K562 (cell line): ENCODE data around the gene TTC39B. TPM values are rescaled to one million over a fixed set of nuclear protein-coding genes. Genes with fewer than 3 reads are reported as not detected.

Experiments used
- ATAC-seq: fragments of 200-7000 bp; cut with Tn5 transposase; 3 replicates; pipeline ENCODE4 v1.9.1; 2020; ENCODE audit warnings: moderate library complexity
- BruUV-seq: library from RNA; stranded (reverse); fragments of 400-500 nt; replicated peaks from 2 replicates; lab custom pipeline; 2021; lab: Mats Ljungman, UMichigan
- CTCF ChIA-PET: fragments of 300-600 bp; formaldehyde crosslinking; extraction: SDS; loops from one replicate; lab custom pipeline; 2021; ENCODE audit warnings: low intra/inter-chr PET ratio; lab: Yijun Ruan, JAX
- POLR2A ChIA-PET: fragments of 300-600, 350-650 bp; sonication (Branson Sonifier 250); formaldehyde crosslinking; extraction: SDS; loops from one replicate; lab custom pipeline; 2021; ENCODE audit warnings: antibody characterized with exemption, inconsistent platforms; lab: Yijun Ruan, JAX
- DNase-seq, 4 experiments: peaks; one replicate each; pipeline versions ENCODE4 v3.0.0 to v3.0.0-alpha.2; 2011 to 2018; ENCODE audit warnings: low spot score in 3 of 4, mixed read lengths in 3 of 4; ENCODE audit errors: extremely low read depth in 1 of 4
- FAIRE-seq: peaks from 2 replicates; lab custom pipeline; 2011; peaks lifted over from hg19 to GRCh38; lab: Jason Lieb, UNC
- H2AFZ ChIP-seq: 2 replicates; pipeline ENCODE4 v1.6.0; 2011; ENCODE audit warnings: low read depth, low read length, control low read depth, inconsistent platforms
- H3K27ac ChIP-seq: fragments of 200-600 bp; 3 replicates; pipeline ENCODE4 v1.8.0; 2011; ENCODE audit warnings: low read depth, mild to moderate bottlenecking, control low read depth, inconsistent platforms, low read length, moderate library complexity, mixed read lengths; ENCODE audit errors: extremely low read depth
- H3K27me3 ChIP-seq, 2 experiments: fragments of 300-600 bp in 1 of 2; 2 replicates in 1 of 2; 3 replicates in 1 of 2; pipeline versions ENCODE4 v1.6.0 to v1.8.0; 2011; ENCODE audit warnings: inconsistent platforms in 2 of 2, low read length in 2 of 2, mild to moderate bottlenecking in 1 of 2, mixed read lengths in 1 of 2, moderate library complexity in 1 of 2; ENCODE audit not compliant: control insufficient read depth in 2 of 2, insufficient read depth in 2 of 2
- H3K36me3 ChIP-seq: fragments of 300-600 bp; 3 replicates; pipeline ENCODE4 v1.8.0; 2011; ENCODE audit warnings: mild to moderate bottlenecking, low read length, inconsistent platforms; ENCODE audit not compliant: control insufficient read depth, insufficient read depth
- H3K4me1 ChIP-seq, 2 experiments: fragments of 200-600 bp in 1 of 2; replicated peaks in 1 of 2; 2 replicates in 1 of 2; 3 replicates in 1 of 2; pipeline versions ENCODE4 v1.5.1 to v1.8.0; 2011; ENCODE audit warnings: inconsistent platforms in 2 of 2, low read length in 2 of 2, mild to moderate bottlenecking in 1 of 2, mixed read lengths in 1 of 2, moderate library complexity in 1 of 2; ENCODE audit not compliant: control insufficient read depth in 2 of 2, insufficient read depth in 2 of 2
- H3K4me2 ChIP-seq: 2 replicates; pipeline ENCODE4 v1.6.1; 2011; ENCODE audit warnings: low read length, control low read depth, inconsistent platforms, mixed read lengths; ENCODE audit not compliant: insufficient read depth
- H3K4me3 ChIP-seq: fragments of 200-600 bp; sonication (generic), shearing (Covaris generic); 2 replicates; pipeline ENCODE4 v1.5.1; 2016; ENCODE audit warnings: control low read depth, inconsistent platforms
- H3K79me2 ChIP-seq: fragments of 200-600 bp; 3 replicates; pipeline ENCODE4 v1.8.0; 2011; ENCODE audit warnings: low read length, inconsistent platforms; ENCODE audit not compliant: control insufficient read depth, insufficient read depth
- H3K9ac ChIP-seq, 2 experiments: 2 replicates each; pipeline versions ENCODE4 v1.6.0 to v1.6.1; 2011; ENCODE audit warnings: low read depth in 2 of 2, low read length in 2 of 2, control low read depth in 1 of 2, inconsistent platforms in 1 of 2, mild to moderate bottlenecking in 1 of 2, mixed read lengths in 1 of 2; ENCODE audit not compliant: insufficient read depth in 1 of 2
- H3K9me1 ChIP-seq: one replicate; pipeline ENCODE4 v1.6.0; 2011; ENCODE audit warnings: inconsistent platforms, mild to moderate bottlenecking, low read length, moderate library complexity; ENCODE audit not compliant: control insufficient read depth, insufficient read depth
- H3K9me3 ChIP-seq: replicated peaks from 2 replicates; pipeline ENCODE4 v1.5.1; 2011; ENCODE audit warnings: low read depth, low read length, inconsistent platforms; ENCODE audit not compliant: control insufficient read depth, insufficient read depth
- H4K20me1 ChIP-seq: replicated peaks from 2 replicates; pipeline ENCODE4 v1.6.1; 2011; ENCODE audit warnings: low read length, inconsistent platforms, mixed read lengths; ENCODE audit not compliant: control insufficient read depth, insufficient read depth
- PTBP1 ChIP-seq: fragments of 200-400 bp; formaldehyde crosslinking; IDR thresholded peaks from 2 replicates; pipeline ENCODE4 v1.6.1; 2017; ENCODE audit warnings: low read depth, low read length
- TCF7L2 ChIP-seq: fragments of 150-350 bp; IDR thresholded peaks from 2 replicates; pipeline ENCODE4 v1.6.1; 2016; ENCODE audit warnings: low read depth, mild to moderate bottlenecking, low read length, moderate library complexity
- ZNF780A ChIP-seq: fragments of 250-450 bp; sonication (Bioruptor Pico); IDR thresholded peaks from 2 replicates; pipeline ENCODE4 v1.5.0; 2021; ENCODE audit warnings: mild to moderate bottlenecking
- WGBS: fragments of 100-300 bp; shearing (Covaris generic); methylation state at CpG from one replicate; pipeline ENCODE4 v1.1.6; 2016; ENCODE audit warnings: low coverage, mixed read lengths; ENCODE audit not compliant: insufficient coverage; ENCODE audit errors: missing lambda C conversion rate; 5-methylcytosine and 5-hydroxymethylcytosine counted together
- in situ Hi-C: fragments of 300-500 bp; cut with MboI; formaldehyde crosslinking; loops from 4 replicates; pipeline ENCODE4 v1.15.0; 2018; ENCODE audit warnings: inconsistent platforms, mixed read lengths
- intact Hi-C: fragments of 100-400 bp; cut with micrococcal nuclease; formaldehyde crosslinking; loops from 2 replicates; pipeline ENCODE4 v1.14.2; 2022
- polyA plus RNA-seq, 8 experiments: library from polyadenylated mRNA; depleted of rRNA in 4 of 8; stranded (reverse) in 5 of 8; unstranded in 3 of 8; fragments of >200 nt; fragmentation: Nextera tagmentation in 2 of 8; fragmentation: Illumina TruSeq in 1 of 8; extraction: Ambion mirVana in 2 of 8; extraction: Trizol in 1 of 8; gene quantifications; 2 replicates each; pipeline versions ENCODE4 v1.2.1 to v1.2.3, GENCODE V29; 2011 to 2014; ENCODE audit warnings: inconsistent platforms in 1 of 8, missing spikeins in 1 of 8
- total RNA-seq, 7 experiments: library from RNA; depleted of rRNA in 6 of 7; stranded (reverse); fragments of >200 nt in 6 of 7; fragmentation: Illumina TruSeq in 2 of 7; extraction: Trizol in 2 of 7; gene quantifications; 2 replicates each; pipeline versions ENCODE4 v1.2.1 to v1.2.3, GENCODE V29; 2011 to 2021; ENCODE audit warnings: low replicate concordance in 1 of 7
- TF ChIP-seq, protein P1 (sequence below): fragments of 450-650 bp; IDR thresholded peaks from 2 replicates; pipeline ENCODE4 v1.6.1; 2017; ENCODE audit warnings: mild to moderate bottlenecking, moderate library complexity
- TF ChIP-seq, protein P2 (sequence below): fragments of 450-650 bp; formaldehyde crosslinking; IDR thresholded peaks from 2 replicates; pipeline ENCODE4 v1.4.0; 2020; ENCODE audit warnings: mild to moderate bottlenecking, moderate library complexity

Gene TTC39B
- total and polyA plus RNA-seq, 9 of the 15 experiments (the other 6 are each of a cell fraction or from before 2014, with no cell fraction given), result 0.32 to 1.2 (median 0.95) TPM

DNA sequence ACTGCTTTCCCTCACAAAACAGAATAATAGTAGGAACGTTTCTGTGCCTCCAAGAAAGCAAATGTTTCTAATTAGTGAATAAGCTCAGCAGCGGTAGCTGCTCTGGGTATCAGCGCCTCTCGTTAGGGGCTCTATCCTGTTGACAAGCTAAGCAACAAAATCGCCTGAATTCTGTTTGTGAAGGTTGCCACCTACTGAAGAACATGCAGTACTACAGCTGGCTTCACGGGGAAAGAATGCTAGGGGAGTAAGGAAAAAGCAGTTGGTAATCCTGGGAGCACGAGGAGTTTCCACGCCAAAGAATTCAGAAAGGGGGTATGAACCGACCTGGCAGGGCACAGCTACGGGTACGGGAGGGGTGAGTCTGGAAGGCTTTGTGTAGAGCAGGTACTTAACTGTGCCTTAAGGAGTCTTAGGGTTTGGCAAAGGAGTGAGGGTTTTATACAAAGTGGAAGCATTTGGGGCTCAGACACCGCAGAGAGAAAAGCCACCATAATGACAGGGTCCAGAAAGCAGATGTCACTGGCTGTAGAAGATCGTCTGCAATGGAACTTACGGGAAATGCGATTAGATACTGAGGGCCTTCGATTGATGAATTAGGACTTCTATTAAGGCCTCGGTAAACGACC, 171.7 kb downstream of the TTC39B start (continued):
- TF ChIP-seq, protein P1, sequence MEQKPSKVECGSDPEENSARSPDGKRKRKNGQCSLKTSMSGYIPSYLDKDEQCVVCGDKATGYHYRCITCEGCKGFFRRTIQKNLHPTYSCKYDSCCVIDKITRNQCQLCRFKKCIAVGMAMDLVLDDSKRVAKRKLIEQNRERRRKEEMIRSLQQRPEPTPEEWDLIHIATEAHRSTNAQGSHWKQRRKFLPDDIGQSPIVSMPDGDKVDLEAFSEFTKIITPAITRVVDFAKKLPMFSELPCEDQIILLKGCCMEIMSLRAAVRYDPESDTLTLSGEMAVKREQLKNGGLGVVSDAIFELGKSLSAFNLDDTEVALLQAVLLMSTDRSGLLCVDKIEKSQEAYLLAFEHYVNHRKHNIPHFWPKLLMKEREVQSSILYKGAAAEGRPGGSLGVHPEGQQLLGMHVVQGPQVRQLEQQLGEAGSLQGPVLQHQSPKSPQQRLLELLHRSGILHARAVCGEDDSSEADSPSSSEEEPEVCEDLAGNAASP, result no peak
- no peak for TF ChIP-seq TCF7L2
- TF ChIP-seq, protein P2, sequence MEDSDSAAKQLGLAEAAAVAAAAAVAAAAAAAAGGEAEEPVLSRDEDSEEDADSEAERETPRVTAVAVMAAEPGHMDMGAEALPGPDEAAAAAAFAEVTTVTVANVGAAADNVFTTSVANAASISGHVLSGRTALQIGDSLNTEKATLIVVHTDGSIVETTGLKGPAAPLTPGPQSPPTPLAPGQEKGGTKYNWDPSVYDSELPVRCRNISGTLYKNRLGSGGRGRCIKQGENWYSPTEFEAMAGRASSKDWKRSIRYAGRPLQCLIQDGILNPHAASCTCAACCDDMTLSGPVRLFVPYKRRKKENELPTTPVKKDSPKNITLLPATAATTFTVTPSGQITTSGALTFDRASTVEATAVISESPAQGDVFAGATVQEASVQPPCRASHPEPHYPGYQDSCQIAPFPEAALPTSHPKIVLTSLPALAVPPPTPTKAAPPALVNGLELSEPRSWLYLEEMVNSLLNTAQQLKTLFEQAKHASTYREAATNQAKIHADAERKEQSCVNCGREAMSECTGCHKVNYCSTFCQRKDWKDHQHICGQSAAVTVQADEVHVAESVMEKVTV, result 0 out of 2 replicates have a peak, but pooled peaks have one; percentile 37

GRCh38 chr9:15133488-15133887, 173.5 kb downstream of the TTC39B start:
- FAIRE-seq (no peak), DNase-seq (no peak), ATAC-seq (no peak)
- in situ Hi-C loops (loop anchor here (25.0 kb wide), 2 partner anchors 471 to 696 kb away; no protein-coding TSS in a partner anchor), intact Hi-C loops (loop anchor here (10.0 kb wide), 2 partner anchors 289 to 669 kb away; no protein-coding TSS in a partner anchor)
- Histone ChIP-seq H3K36me3 (no peaks in the 10 kb centered on the region), H3K9me1 (no peaks in the 10 kb centered on the region), H3K4me3 (no peak overlapping the region), H3K27ac (no peak overlapping the region), H3K9me3 (no peaks in the 10 kb centered on the region), H3K79me2 (no peaks in the 10 kb centered on the region), H3K27me3 (no peaks in the 10 kb centered on the region), H3K9ac (no peak overlapping the region), H3K4me2 (no peak overlapping the region), H4K20me1 (no peaks in the 10 kb centered on the region), H3K4me1 (no peaks in the 10 kb centered on the region; a peak in 1 of 5 replicates), H2AFZ (no peak overlapping the region)
- ChIA-PET POLR2A (no interaction called here), CTCF (no interaction called here)
- BruUV-seq, result no TSS peak
- 3% methylated on average over 3 of the region's 3 CpGs for WGBS
- no peak for TF ChIP-seq ZNF780A
- no peak for TF ChIP-seq PTBP1
